Measurements from ENCODE around the gene MSMO1.

MSMO1 gene

GRCh38 chr4:165383591-165384073 is 56.2 kb downstream of the MSMO1 start:
- TF ChIP-seq, protein P1, sequence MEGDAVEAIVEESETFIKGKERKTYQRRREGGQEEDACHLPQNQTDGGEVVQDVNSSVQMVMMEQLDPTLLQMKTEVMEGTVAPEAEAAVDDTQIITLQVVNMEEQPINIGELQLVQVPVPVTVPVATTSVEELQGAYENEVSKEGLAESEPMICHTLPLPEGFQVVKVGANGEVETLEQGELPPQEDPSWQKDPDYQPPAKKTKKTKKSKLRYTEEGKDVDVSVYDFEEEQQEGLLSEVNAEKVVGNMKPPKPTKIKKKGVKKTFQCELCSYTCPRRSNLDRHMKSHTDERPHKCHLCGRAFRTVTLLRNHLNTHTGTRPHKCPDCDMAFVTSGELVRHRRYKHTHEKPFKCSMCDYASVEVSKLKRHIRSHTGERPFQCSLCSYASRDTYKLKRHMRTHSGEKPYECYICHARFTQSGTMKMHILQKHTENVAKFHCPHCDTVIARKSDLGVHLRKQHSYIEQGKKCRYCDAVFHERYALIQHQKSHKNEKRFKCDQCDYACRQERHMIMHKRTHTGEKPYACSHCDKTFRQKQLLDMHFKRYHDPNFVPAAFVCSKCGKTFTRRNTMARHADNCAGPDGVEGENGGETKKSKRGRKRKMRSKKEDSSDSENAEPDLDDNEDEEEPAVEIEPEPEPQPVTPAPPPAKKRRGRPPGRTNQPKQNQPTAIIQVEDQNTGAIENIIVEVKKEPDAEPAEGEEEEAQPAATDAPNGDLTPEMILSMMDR (IDR thresholded peaks at IDR 0.05), result no peak
- DNase-seq, result no peak
- Histone ChIP-seq H3K4me1 (peaks cover 0 to 74% (median 15%) of the 10 kb centered on the region in 4 donors), H3K27ac (peak overlapping the region; percentile 90 to 91), H3K4me3 (peak overlapping the region; percentile 18 to 36), H3K9me3 (no peaks in the 10 kb centered on the region), H3K27me3 (no peaks in the 10 kb centered on the region), H3K36me3 (no peaks in the 10 kb centered on the region)
- intact Hi-C loops (cut with DNase I; ENCODE audit: low total_unique reads), result no loop called here

- Histone ChIP-seq H3K9me3 (no peaks in the 10 kb centered on the region), H3K4me1 (peaks cover 0 to 80% (median 15%) of the 10 kb centered on the region in 4 donors), H3K4me3 (no peak overlapping the region), H3K27me3 (no peaks in the 10 kb centered on the region), H3K27ac (peak overlapping the region; percentile 90 to 91), H3K36me3 (no peaks in the 10 kb centered on the region)
- TF ChIP-seq, protein P1 (IDR thresholded peaks at IDR 0.05), result no peak
- no peak for DNase-seq
- intact Hi-C loops (cut with DNase I; ENCODE audit: low total_unique reads), result no loop called here
Observed at GRCh38 chr4:165384186-165384585, 56.7 kb downstream of the MSMO1 start.

DNA sequence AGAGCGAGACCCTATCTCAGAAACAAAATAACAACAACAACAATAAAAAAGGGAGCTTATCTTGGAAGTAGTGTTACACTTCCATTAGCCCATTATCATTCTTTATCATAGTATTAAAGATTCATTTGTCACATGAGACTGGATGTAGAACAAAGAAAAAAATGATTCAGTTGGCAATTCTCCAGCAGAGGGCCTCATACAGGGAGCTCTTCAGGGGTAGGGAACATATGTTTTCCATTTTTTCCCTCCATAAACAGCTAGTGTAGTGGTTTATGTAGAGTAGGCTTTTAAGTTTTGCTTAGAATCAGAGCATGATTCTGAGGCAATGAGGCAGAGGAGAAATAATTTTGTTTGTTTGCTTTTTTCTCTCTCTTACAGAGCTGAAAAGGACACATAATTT is 57.1 kb downstream of the MSMO1 start:
- Histone ChIP-seq H3K9me3 (no peaks in the 10 kb centered on the region), H3K36me3 (no peaks in the 10 kb centered on the region), H3K4me1 (peaks cover 0 to 84% (median 17%) of the 10 kb centered on the region in 4 donors), H3K27ac (peak overlapping the region; percentile 90 to 91), H3K4me3 (no peak overlapping the region), H3K27me3 (no peaks in the 10 kb centered on the region)
- intact Hi-C loops (cut with DNase I; ENCODE audit: low total_unique reads), result no loop called here
- TF ChIP-seq, protein P1 (IDR thresholded peaks at IDR 0.05), result no peak
- no peak for DNase-seq

DNA sequence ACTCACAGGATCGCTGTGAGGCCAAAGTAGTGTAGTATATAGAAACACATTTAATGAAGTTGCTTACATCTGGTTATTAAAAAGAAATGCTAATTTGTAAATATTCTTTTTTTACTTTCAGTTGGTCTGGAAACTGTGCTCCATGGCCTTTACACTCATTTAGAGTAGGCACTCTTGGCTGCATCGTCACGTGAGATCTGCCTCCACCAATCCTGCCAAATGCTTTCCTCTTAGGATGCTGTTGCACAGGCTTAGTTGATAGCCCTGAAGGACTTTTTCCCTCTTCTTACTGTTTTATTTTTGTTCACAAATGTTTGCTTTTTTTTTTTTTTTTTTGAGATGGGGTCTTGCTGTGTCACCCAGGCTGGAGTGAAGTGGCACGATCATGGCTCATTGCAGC is 57.7 kb downstream of the MSMO1 start:
- Histone ChIP-seq H3K27ac (peak overlapping the region; percentile 90 to 91), H3K36me3 (no peaks in the 10 kb centered on the region), H3K4me3 (no peak overlapping the region), H3K9me3 (no peaks in the 10 kb centered on the region), H3K27me3 (no peaks in the 10 kb centered on the region), H3K4me1 (peaks cover 0 to 89% (median 17%) of the 10 kb centered on the region in 4 donors)
- DNase-seq, result no peak
- intact Hi-C loops (cut with DNase I; ENCODE audit: low total_unique reads), result no loop called here
- TF ChIP-seq, protein P1 (IDR thresholded peaks at IDR 0.05), result no peak

- Histone ChIP-seq H3K9me3 (no peaks in the 10 kb centered on the region), H3K27ac (peak overlapping the region; percentile 45 to 91), H3K27me3 (no peaks in the 10 kb centered on the region), H3K36me3 (no peaks in the 10 kb centered on the region), H3K4me3 (no peak overlapping the region), H3K4me1 (peaks cover 0 to 93% (median 16%) of the 10 kb centered on the region in 4 donors)
- DNase-seq, result no peak
- TF ChIP-seq, protein P1 (IDR thresholded peaks at IDR 0.05), result no peak
- intact Hi-C loops (cut with DNase I; ENCODE audit: low total_unique reads), result no loop called here
Observed at GRCh38 chr4:165386328-165386727, 58.9 kb downstream of the MSMO1 start.

DNA sequence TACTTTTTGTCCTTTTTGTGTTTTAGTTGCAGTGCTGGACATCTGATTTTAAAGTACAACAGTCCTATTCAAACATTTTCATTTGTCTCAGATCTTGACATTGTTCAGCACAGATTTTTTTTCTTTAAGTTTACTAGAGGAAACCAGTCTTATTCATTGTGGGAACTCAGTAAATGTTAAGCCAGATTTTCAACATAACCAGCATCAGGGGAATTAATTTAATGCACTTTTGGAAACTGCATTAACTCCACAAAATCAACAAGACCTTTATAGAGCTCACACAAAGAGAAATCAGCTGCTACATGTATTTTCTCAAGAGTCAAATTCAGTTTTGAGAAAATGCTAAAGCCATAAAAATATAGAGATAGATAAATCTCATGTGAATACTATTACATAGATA is 61.3 kb downstream of the MSMO1 start:
- H3K27ac ChIP-seq, result peak overlapping the region in 1 of 2 donors; percentile 91
- DNase-seq, result no peak
- H3K27me3 ChIP-seq, result no peaks in the 10 kb centered on the region
- H3K4me1 ChIP-seq, result peaks cover 0 to 90% (median 18%) of the 10 kb centered on the region in 4 donors
- H3K9me3 ChIP-seq, result no peaks in the 10 kb centered on the region
- H3K36me3 ChIP-seq, result no peaks in the 10 kb centered on the region
- H3K4me3 ChIP-seq, result no peak overlapping the region
- TF ChIP-seq, protein P1 (IDR thresholded peaks at IDR 0.05), result no peak
- intact Hi-C loops (cut with DNase I; ENCODE audit: low total_unique reads), result no loop called here
